Skeletal muscle satellite cell (primary cell): Measurements from ENCODE around the gene COL21A1.

Experiments
- H3K27me3 ChIP-seq: 2 replicates; pipeline ENCODE4 v1.7.0; 2013; ENCODE audit warnings: low read length; ENCODE audit not compliant: control insufficient read depth, insufficient read depth
- H3K36me3 ChIP-seq: 2 replicates; pipeline ENCODE4 v1.7.0; 2013; ENCODE audit warnings: mild to moderate bottlenecking, control low read depth, low read length; ENCODE audit not compliant: insufficient read depth
- H3K4me1 ChIP-seq: 2 replicates; pipeline ENCODE4 v1.7.0; 2013; ENCODE audit warnings: low read length; ENCODE audit not compliant: control insufficient read depth, insufficient read depth
- H3K4me2 ChIP-seq: 2 replicates; pipeline ENCODE4 v1.7.0; 2013; ENCODE audit warnings: mild to moderate bottlenecking, low read length
- H3K4me3 ChIP-seq: 2 replicates; pipeline ENCODE4 v1.7.0; 2013; ENCODE audit warnings: low read length
- H3K9ac ChIP-seq: 2 replicates; pipeline ENCODE4 v1.7.0; 2013; ENCODE audit warnings: mild to moderate bottlenecking, low read depth, low read length, moderate library complexity
- H3K9me3 ChIP-seq: replicated peaks from 2 replicates; pipeline ENCODE4 v1.7.0; 2013; ENCODE audit warnings: mild to moderate bottlenecking, control low read depth, low read length

Gene COL21A1

DNA sequence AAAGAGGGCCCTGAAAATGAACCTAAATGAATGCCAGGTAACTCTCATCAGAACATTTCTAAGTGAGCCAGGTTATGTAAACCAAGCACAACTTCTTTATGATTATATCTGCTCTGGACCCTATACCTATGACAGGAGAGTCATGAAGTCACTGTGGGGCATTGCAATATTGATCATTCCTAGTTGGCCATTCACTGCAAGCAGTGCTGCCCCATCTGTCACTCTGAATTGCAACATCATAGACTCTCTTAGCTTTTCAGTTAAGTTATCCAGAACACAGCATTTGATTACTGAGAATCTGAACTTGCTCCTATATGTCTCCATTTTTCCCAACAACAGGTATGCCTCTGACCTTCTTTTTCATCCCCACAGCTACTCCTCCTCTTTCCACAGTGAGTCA is 3.3 kb downstream of the COL21A1 start:
- Histone ChIP-seq H3K4me2 (no peak overlapping the region), H3K4me3 (no peak overlapping the region), H3K27me3 (no peaks in the 10 kb centered on the region), H3K36me3 (no peaks in the 10 kb centered on the region), H3K4me1 (peaks cover 44% of the 10 kb centered on the region), H3K9ac (no peak overlapping the region), H3K9me3 (no peaks in the 10 kb centered on the region)

DNA sequence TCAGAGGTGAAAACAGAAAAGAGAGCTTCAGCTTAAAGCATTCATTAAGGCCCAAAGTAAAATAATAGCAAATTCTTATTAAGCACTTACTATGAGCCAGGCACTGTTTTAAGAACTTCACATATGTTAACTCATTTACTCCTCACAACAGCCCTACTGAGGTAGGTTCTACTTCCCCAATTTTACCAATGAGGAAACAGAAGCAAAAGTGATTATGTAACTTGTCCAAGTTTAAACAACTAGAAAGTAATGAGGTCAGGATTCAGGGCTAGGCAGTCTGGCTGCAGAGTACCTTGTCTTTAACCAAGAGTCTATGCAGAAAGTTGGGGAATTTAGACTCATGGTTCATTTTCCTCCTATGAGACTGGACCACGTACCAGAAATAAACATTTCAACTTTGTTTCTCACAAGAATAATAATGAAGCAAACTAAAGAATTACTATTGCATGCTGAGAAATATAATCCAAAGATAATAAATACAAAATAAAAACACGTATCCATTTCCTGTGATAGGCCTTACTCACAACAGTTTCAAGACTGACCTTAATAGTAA is 3.8 kb downstream of the COL21A1 start:
- no peaks in the 10 kb centered on the region for H3K36me3 ChIP-seq
- H3K4me2 ChIP-seq, result no peak overlapping the region
- H3K4me1 ChIP-seq, result peaks cover 44% of the 10 kb centered on the region
- H3K9ac ChIP-seq, result no peak overlapping the region
- H3K27me3 ChIP-seq, result no peaks in the 10 kb centered on the region
- no peak overlapping the region for H3K4me3 ChIP-seq
- H3K9me3 ChIP-seq, result no peaks in the 10 kb centered on the region

- no peak overlapping the region for H3K9ac ChIP-seq
- H3K27me3 ChIP-seq, result no peaks in the 10 kb centered on the region
- no peaks in the 10 kb centered on the region for H3K36me3 ChIP-seq
- H3K9me3 ChIP-seq, result no peaks in the 10 kb centered on the region
- no peak overlapping the region for H3K4me3 ChIP-seq
- peaks cover 38% of the 10 kb centered on the region for H3K4me1 ChIP-seq
- H3K4me2 ChIP-seq, result no peak overlapping the region
These were observed 5.0 kb downstream of the COL21A1 start for GRCh38 chr6:56242346-56242745.

- H3K4me1 ChIP-seq, result peaks cover 27% of the 10 kb centered on the region
- H3K4me3 ChIP-seq, result no peak overlapping the region
- H3K4me2 ChIP-seq, result no peak overlapping the region
- H3K9ac ChIP-seq, result no peak overlapping the region
- H3K9me3 ChIP-seq, result no peaks in the 10 kb centered on the region
- H3K36me3 ChIP-seq, result no peaks in the 10 kb centered on the region
- no peaks in the 10 kb centered on the region for H3K27me3 ChIP-seq
These were observed 6.1 kb downstream of the COL21A1 start for GRCh38 chr6:56241124-56241802.

- no peak overlapping the region for H3K4me3 ChIP-seq
- no peak overlapping the region for H3K4me2 ChIP-seq
These were observed 9.0 kb downstream of the COL21A1 start for GRCh38 chr6:56238352-56238751.

GRCh38 chr6:56235245-56235644 is 12.1 kb downstream of the COL21A1 start:
- Histone ChIP-seq H3K4me1 (peaks cover 3% of the 10 kb centered on the region), H3K36me3 (no peaks in the 10 kb centered on the region), H3K9me3 (no peaks in the 10 kb centered on the region), H3K4me2 (no peak overlapping the region), H3K9ac (no peak overlapping the region), H3K27me3 (no peaks in the 10 kb centered on the region), H3K4me3 (no peak overlapping the region)

More at GRCh38 chr6:56238352-56238751, 9.0 kb downstream of the COL21A1 start:
- H3K4me1 ChIP-seq, result peaks cover 14% of the 10 kb centered on the region
- no peak overlapping the region for H3K9ac ChIP-seq
- H3K9me3 ChIP-seq, result no peaks in the 10 kb centered on the region
- no peaks in the 10 kb centered on the region for H3K27me3 ChIP-seq
- no peaks in the 10 kb centered on the region for H3K36me3 ChIP-seq

DNA sequence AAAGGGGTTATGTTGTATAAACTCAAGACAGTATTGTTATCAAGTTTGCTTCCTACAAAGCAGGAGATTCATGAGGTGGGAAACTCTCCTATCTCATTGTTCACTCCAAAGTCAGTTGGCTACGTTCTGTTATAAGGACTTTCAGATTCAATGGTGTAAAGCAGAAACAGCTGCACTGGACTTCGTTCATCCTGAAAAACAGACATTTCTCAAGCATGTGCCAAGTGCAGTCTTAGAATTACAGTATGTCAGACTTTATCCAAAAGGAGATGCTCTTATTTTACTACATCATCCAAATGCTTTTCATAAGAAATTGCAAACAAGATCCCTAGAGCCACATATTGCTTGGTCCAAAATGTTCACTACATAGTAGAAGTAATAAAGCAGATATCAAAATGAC is 14.9 kb downstream of the COL21A1 start:
- Histone ChIP-seq H3K9me3 (no peaks in the 10 kb centered on the region), H3K4me3 (no peak overlapping the region), H3K36me3 (no peaks in the 10 kb centered on the region), H3K4me2 (no peak overlapping the region), H3K9ac (no peak overlapping the region), H3K4me1 (peaks cover 7% of the 10 kb centered on the region), H3K27me3 (no peaks in the 10 kb centered on the region)

- no peak overlapping the region for H3K4me3 ChIP-seq
- H3K27me3 ChIP-seq, result no peaks in the 10 kb centered on the region
- H3K9ac ChIP-seq, result no peak overlapping the region
- H3K4me2 ChIP-seq, result no peak overlapping the region
- no peaks in the 10 kb centered on the region for H3K36me3 ChIP-seq
- no peaks in the 10 kb centered on the region for H3K9me3 ChIP-seq
- H3K4me1 ChIP-seq, result peaks cover 13% of the 10 kb centered on the region
These were observed 15.6 kb downstream of the COL21A1 start for GRCh38 chr6:56231827-56232226.

- Histone ChIP-seq H3K9me3 (no peaks in the 10 kb centered on the region), H3K4me3 (no peak overlapping the region), H3K27me3 (no peaks in the 10 kb centered on the region), H3K4me1 (peaks cover 18% of the 10 kb centered on the region), H3K9ac (no peak overlapping the region), H3K36me3 (no peaks in the 10 kb centered on the region), H3K4me2 (no peak overlapping the region)
These were observed 16.3 kb downstream of the COL21A1 start for GRCh38 chr6:56230976-56231566.

DNA sequence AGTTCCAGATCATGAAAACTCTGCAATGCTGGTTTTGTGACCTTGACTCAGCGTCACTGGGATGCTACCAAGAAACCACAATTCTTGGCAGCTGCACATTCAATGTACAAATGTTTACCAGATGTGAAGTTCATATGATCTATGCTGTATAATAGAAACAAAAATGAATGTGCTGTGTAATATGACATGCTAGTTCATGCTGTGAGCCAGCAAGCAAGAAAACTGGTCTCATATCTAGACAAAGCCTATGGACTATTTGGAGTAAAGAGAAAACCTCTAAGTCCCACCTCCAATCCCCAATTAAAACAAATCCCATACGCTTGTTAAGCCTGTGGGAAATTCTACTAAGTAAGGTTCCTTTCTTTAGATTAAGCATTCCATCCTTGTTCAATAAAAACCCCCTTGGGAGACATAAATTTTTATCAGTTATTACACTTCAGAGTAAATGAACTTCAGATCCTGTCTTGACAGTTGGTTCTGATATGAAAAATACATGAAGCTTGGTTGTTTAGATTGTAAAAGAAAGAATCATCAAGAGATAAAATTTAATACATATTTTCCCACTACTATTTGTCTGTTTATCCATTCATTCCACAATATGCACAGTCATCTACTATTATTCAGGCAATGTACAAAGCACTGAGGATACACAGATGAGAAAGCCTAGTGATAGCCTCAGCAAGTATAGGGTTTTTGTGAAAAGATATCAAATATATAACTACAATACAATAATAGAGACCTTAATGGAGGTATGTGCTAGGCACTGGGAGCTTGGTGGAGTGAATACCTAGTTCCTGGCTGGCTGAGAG is 20.1 kb downstream of the COL21A1 start:
- no peak overlapping the region for H3K4me3 ChIP-seq
- H3K4me1 ChIP-seq, result peaks cover 43% of the 10 kb centered on the region

DNA sequence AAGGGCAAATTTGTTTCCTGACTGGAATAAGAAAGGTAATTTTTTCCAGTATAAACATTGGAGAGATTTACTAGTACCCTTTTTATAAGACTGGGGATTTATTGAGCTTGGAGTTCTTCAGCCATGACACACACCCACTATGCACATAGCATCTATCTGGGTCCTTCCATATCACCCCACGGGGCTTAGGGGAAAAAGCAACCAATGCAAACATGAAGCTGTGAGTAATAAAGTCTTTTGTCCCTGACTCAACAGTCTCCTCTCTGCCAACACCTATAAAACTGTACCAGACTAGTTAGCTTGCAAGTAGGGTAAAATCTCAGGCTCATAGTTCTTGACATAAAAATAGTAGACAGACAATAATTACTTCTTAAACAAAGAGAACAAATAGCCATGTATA is 23.4 kb downstream of the COL21A1 start:
- peak overlapping the region; percentile 52 for H3K4me2 ChIP-seq
- H3K4me3 ChIP-seq, result no peak overlapping the region
- H3K9ac ChIP-seq, result no peak overlapping the region
- no peaks in the 10 kb centered on the region for H3K36me3 ChIP-seq
- peaks cover 43% of the 10 kb centered on the region for H3K4me1 ChIP-seq
- H3K27me3 ChIP-seq, result no peaks in the 10 kb centered on the region
- H3K9me3 ChIP-seq, result no peaks in the 10 kb centered on the region

More for the DNA sequence above, 20.1 kb downstream of the COL21A1 start:
- H3K9ac ChIP-seq, result no peak overlapping the region
- no peak overlapping the region for H3K4me2 ChIP-seq
- H3K27me3 ChIP-seq, result no peaks in the 10 kb centered on the region
- no peaks in the 10 kb centered on the region for H3K9me3 ChIP-seq
- no peaks in the 10 kb centered on the region for H3K36me3 ChIP-seq
